Endothelial cell of umbilical vein (primary cell): Measurements from ENCODE around the gene C19orf33. TPM values are rescaled to one million over a fixed set of nuclear protein-coding genes. Genes with fewer than 3 reads are reported as not detected.

ENCODE experiments used
- BruUV-seq: library from RNA; stranded (reverse); fragments of 400-500 nt; replicated peaks from 2 replicates; lab custom pipeline; 2021; lab: Mats Ljungman, UMichigan
- CTCF ChIA-PET: fragments of 300-600, 350-600 bp; sonication (Branson Sonifier 250); formaldehyde crosslinking; loops from one replicate; lab custom pipeline; 2021; ENCODE audit warnings: antibody characterized with exemption, inconsistent platforms; lab: Charles Lee
- POLR2A ChIA-PET: fragments of 300-600, 350-600 bp; sonication (Branson Sonifier 250); formaldehyde crosslinking; loops from one replicate; lab custom pipeline; 2021; ENCODE audit warnings: antibody characterized with exemption, inconsistent platforms; lab: Charles Lee
- DNase-seq: peaks from one replicate; pipeline ENCODE4 v3.0.0-alpha.2; 2011; ENCODE audit warnings: low read depth, low spot score
- FAIRE-seq: peaks from 2 replicates; lab custom pipeline; 2011; peaks lifted over from hg19 to GRCh38; lab: Jason Lieb, UNC
- H2AFZ ChIP-seq: 2 replicates; pipeline ENCODE4 v1.6.0; 2012; ENCODE audit warnings: low read depth, low read length, control low read depth, inconsistent platforms
- H3K27ac ChIP-seq: 2 replicates; pipeline ENCODE4 v1.5.1; 2011; ENCODE audit warnings: low read depth, mild to moderate bottlenecking, control low read depth, low read length, moderate library complexity; ENCODE audit not compliant: insufficient read depth
- H3K27me3 ChIP-seq, 2 experiments: 2 replicates each; pipeline versions ENCODE4 v1.6.0 to v1.6.1; 2011; ENCODE audit warnings: low read length in 2 of 2, mixed read lengths in 1 of 2; ENCODE audit not compliant: control insufficient read depth in 2 of 2, insufficient read depth in 2 of 2
- H3K36me3 ChIP-seq, 2 experiments: 2 replicates in 1 of 2; 3 replicates in 1 of 2; pipeline ENCODE4 v1.5.1; 2011; ENCODE audit warnings: low read length in 2 of 2, mild to moderate bottlenecking in 1 of 2, moderate library complexity in 1 of 2; ENCODE audit not compliant: control insufficient read depth in 2 of 2, insufficient read depth in 2 of 2; ENCODE audit errors: extremely low read depth in 1 of 2
- H3K4me1 ChIP-seq: 3 replicates; pipeline ENCODE4 v1.5.1; 2011; ENCODE audit warnings: mild to moderate bottlenecking, low read length; ENCODE audit not compliant: control insufficient read depth, insufficient read depth; ENCODE audit errors: extremely low read depth
- H3K4me2 ChIP-seq: 2 replicates; pipeline ENCODE4 v1.6.1; 2011; ENCODE audit warnings: low read length, control low read depth, mixed read lengths; ENCODE audit not compliant: insufficient read depth
- H3K4me3 ChIP-seq, 3 experiments: fragments of 200-600 bp in 1 of 3; sonication (generic), shearing (Covaris generic) in 1 of 3; replicated peaks in 1 of 3; 2 replicates each; pipeline ENCODE4 v1.5.1; 2011 to 2016; ENCODE audit warnings: control low read depth in 3 of 3, low read length in 3 of 3, mild to moderate bottlenecking in 2 of 3, inconsistent platforms in 1 of 3, low read depth in 1 of 3, moderate library complexity in 1 of 3; ENCODE audit not compliant: insufficient read depth in 1 of 3
- H3K79me2 ChIP-seq: 2 replicates; pipeline ENCODE4 v1.6.0; 2012; ENCODE audit warnings: low read length, inconsistent platforms; ENCODE audit not compliant: control insufficient read depth, insufficient read depth
- H3K9ac ChIP-seq: replicated peaks from 2 replicates; pipeline ENCODE3; 2011; ENCODE audit warnings: low read length, control low read depth; ENCODE audit not compliant: insufficient read depth; ENCODE audit errors: extremely low read depth
- H3K9me1 ChIP-seq: replicated peaks from 3 replicates; pipeline ENCODE4 v1.6.0; 2011; ENCODE audit warnings: mild to moderate bottlenecking, low read length; ENCODE audit not compliant: control insufficient read depth, insufficient read depth; ENCODE audit errors: extremely low read depth
- H3K9me3 ChIP-seq: replicated peaks from 2 replicates; pipeline ENCODE4 v1.5.1; 2012; ENCODE audit warnings: low read length, inconsistent platforms; ENCODE audit not compliant: control insufficient read depth, insufficient read depth
- H4K20me1 ChIP-seq: replicated peaks from 2 replicates; pipeline ENCODE3; 2011; ENCODE audit warnings: mild to moderate bottlenecking, low read length; ENCODE audit not compliant: control insufficient read depth, insufficient read depth; ENCODE audit errors: extremely low read depth
- GATA2 ChIP-seq: IDR thresholded peaks from 2 replicates; pipeline ENCODE4 v1.7.0; 2011; ENCODE audit warnings: low read depth, mild to moderate bottlenecking, moderate library complexity, mixed read lengths, low read length; ENCODE audit not compliant: insufficient read length, insufficient read depth
- POLR2AphosphoS5 ChIP-seq: IDR thresholded peaks from 2 replicates; pipeline ENCODE4 v1.6.1; 2012; ENCODE audit warnings: low read depth, mild to moderate bottlenecking, control low read depth, low read length, moderate library complexity; ENCODE audit not compliant: insufficient read depth
- dilution Hi-C: fragments of 300-500 bp; cut with MboI; formaldehyde crosslinking; loops from one replicate; pipeline ENCODE4 v1.15.0; 2019; ENCODE audit warnings: low sequenced_read_pairs; ENCODE audit not compliant: extremely low pct_ligation_motif_present
- intact Hi-C: fragments of 100-400 bp; cut with micrococcal nuclease; formaldehyde crosslinking; loops from one replicate; pipeline ENCODE4 v1.10.0; 2022
- polyA plus RNA-seq, 4 experiments: library from polyadenylated mRNA; depleted of rRNA in 3 of 4; stranded (reverse) in 3 of 4; unstranded in 1 of 4; fragments of >200 nt; gene quantifications; 2 replicates each; pipeline versions ENCODE4 v1.2.1 to v1.2.3, GENCODE V29; 2011 to 2012; ENCODE audit warnings: missing spikeins in 1 of 4
- small RNA-seq: library from RNA; depleted of rRNA; stranded (forward); fragments of <200 nt; gene quantifications from one replicate; pipeline ENCODE3, GENCODE V24; 2012; ENCODE audit warnings: low replicate concordance, low read depth; ENCODE audit not compliant: insufficient read depth, insufficient read length
- total RNA-seq: library from RNA; stranded (reverse); gene quantifications from 2 replicates; pipeline ENCODE4 v1.2.3, GENCODE V29; 2021
- TF ChIP-seq, protein P1 (sequence below), 2 donors: IDR thresholded peaks; 1 replicate in 1 of 2; 2 replicates in 1 of 2; pipeline ENCODE4 v1.5.1; 2011; ENCODE audit warnings: low read length in 2 of 2, mild to moderate bottlenecking in 2 of 2, moderate library complexity in 2 of 2, control low read depth in 1 of 2, inconsistent platforms in 1 of 2, low read depth in 1 of 2; ENCODE audit not compliant: insufficient read depth in 1 of 2; ENCODE audit errors: extremely low read depth in 1 of 2

Gene C19orf33
- total and polyA plus RNA-seq, 2 donors (not counting 3 experiments of a cell fraction or from before 2014, with no cell fraction given), result 4.3 to 34.1 TPM

DNA sequence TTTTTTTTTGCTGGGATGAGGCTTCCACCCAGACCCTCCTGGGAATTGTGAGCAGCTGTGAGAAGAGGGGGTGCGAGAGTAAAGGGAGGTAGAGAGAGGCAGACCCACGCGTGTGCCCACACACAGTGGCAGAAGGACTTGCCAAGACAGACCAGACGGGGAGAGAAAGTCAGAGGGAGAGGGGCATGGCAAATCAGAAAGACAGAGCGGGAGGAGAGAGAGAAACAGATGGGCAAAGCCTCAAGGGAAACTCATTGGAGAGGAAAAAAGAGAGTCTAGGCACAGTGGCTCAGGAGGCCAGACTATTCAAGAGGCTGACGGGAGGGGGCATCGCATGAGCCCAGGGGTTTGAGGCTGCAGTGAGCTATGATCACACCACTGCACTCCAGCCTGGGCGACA lies 48.6 kb downstream of the C19orf33 start:
- no peaks in the 10 kb centered on the region for H3K36me3 ChIP-seq
- no peak overlapping the region for H3K4me3 ChIP-seq
- TF ChIP-seq, protein P1, sequence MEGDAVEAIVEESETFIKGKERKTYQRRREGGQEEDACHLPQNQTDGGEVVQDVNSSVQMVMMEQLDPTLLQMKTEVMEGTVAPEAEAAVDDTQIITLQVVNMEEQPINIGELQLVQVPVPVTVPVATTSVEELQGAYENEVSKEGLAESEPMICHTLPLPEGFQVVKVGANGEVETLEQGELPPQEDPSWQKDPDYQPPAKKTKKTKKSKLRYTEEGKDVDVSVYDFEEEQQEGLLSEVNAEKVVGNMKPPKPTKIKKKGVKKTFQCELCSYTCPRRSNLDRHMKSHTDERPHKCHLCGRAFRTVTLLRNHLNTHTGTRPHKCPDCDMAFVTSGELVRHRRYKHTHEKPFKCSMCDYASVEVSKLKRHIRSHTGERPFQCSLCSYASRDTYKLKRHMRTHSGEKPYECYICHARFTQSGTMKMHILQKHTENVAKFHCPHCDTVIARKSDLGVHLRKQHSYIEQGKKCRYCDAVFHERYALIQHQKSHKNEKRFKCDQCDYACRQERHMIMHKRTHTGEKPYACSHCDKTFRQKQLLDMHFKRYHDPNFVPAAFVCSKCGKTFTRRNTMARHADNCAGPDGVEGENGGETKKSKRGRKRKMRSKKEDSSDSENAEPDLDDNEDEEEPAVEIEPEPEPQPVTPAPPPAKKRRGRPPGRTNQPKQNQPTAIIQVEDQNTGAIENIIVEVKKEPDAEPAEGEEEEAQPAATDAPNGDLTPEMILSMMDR (IDR thresholded peaks at IDR 0.05; ENCODE audit: extremely low read depth in 1 of 2, insufficient read depth in 1 of 2, low read depth in 1 of 2, low read length in 2 of 2), result no peak
- TF ChIP-seq GATA2 (no peak), POLR2AphosphoS5 (no peak)
- no peaks in the 10 kb centered on the region for H3K9me3 ChIP-seq
- no peak overlapping the region for H3K9ac ChIP-seq
- dilution Hi-C loops (no loop called here), intact Hi-C loops (no loop called here)
- H3K79me2 ChIP-seq, result no peaks in the 10 kb centered on the region
- H3K4me2 ChIP-seq, result no peak overlapping the region
- H3K27me3 ChIP-seq, result peaks cover 2 to 4% of the 10 kb centered on the region in 2 experiments
- POLR2A ChIA-PET, result interaction anchor here (1.2 kb wide), 1 partner anchor 22 kb away, joined by 3 read pairs; the partner anchor contains the start of gene PSMD8
- no TSS peak for BruUV-seq
- CTCF ChIA-PET, result interaction anchor here (0.6 to 1.2 kb wide), 3 partner anchors 9 to 21 kb away, joined by 3 to 4 read pairs (median 4); partner anchors contain the start of gene CATSPERG
- no peak overlapping the region for H3K27ac ChIP-seq
- no peak overlapping the region for H2AFZ ChIP-seq
- no peaks in the 10 kb centered on the region for H4K20me1 ChIP-seq
- no peaks in the 10 kb centered on the region for H3K9me1 ChIP-seq
- DNase-seq, result no peak
- H3K4me1 ChIP-seq, result no peaks in the 10 kb centered on the region
- FAIRE-seq, result no peak

Small RNAs within 50 kb of the gene (small RNA-seq; reads per million reads assigned to genes)
- not detected for gene RF00019

Other genes with a start within 250 kb of the C19orf33 start
- gene DPF1, start 80.0 kb upstream of the C19orf33 start, total RNA-seq, result 3.9 and 5.0 TPM in 2 replicates
- gene DPF1, start 80.0 kb upstream of the C19orf33 start, polyA plus RNA-seq, result 1.6 and 2.0 TPM in 2 replicates
- 5.3 and 16.3 TPM in 2 replicates for gene PPP1R14A, start 47.9 kb upstream of the C19orf33 start, total RNA-seq
- 3.0 and 5.9 TPM in 2 replicates for gene PPP1R14A, start 47.9 kb upstream of the C19orf33 start, polyA plus RNA-seq
- gene SPINT2, start 39.7 kb upstream of the C19orf33 start, total RNA-seq, result 20.1 and 46.6 TPM in 2 replicates
- 23.9 and 28.9 TPM in 2 replicates for gene SPINT2, start 39.7 kb upstream of the C19orf33 start, polyA plus RNA-seq
- 80.9 and 85.8 TPM in 2 replicates for gene YIF1B, start 11.7 kb downstream of the C19orf33 start, total RNA-seq
- 249 and 345 TPM in 2 replicates for gene YIF1B, start 11.7 kb downstream of the C19orf33 start, polyA plus RNA-seq
- 8.0 and 11.3 TPM in 2 replicates for gene KCNK6, start 15.6 kb downstream of the C19orf33 start, total RNA-seq
- 7.4 and 7.7 TPM in 2 replicates for gene KCNK6, start 15.6 kb downstream of the C19orf33 start, polyA plus RNA-seq
- 2.2 and 4.2 TPM in 2 replicates for gene CATSPERG, start 31.6 kb downstream of the C19orf33 start, total RNA-seq
- gene CATSPERG, start 31.6 kb downstream of the C19orf33 start, polyA plus RNA-seq, result 0.77 and 0.81 TPM in 2 replicates
- gene PSMD8, start 70.3 kb downstream of the C19orf33 start, total RNA-seq, result 203 and 215 TPM in 2 replicates
- 543 and 714 TPM in 2 replicates for gene PSMD8, start 70.3 kb downstream of the C19orf33 start, polyA plus RNA-seq
- 0.88 and 1.5 TPM in 2 replicates for gene GGN, start 83.8 kb downstream of the C19orf33 start, total RNA-seq
- gene GGN, start 83.8 kb downstream of the C19orf33 start, polyA plus RNA-seq, result 0.39 and 0.73 TPM in 2 replicates
- gene SPRED3, start 84.4 kb downstream of the C19orf33 start, total RNA-seq, result 13.5 and 15.7 TPM in 2 replicates
- 5.7 and 7.0 TPM in 2 replicates for gene SPRED3, start 84.4 kb downstream of the C19orf33 start, polyA plus RNA-seq
- gene FAM98C, start 98.8 kb downstream of the C19orf33 start, total RNA-seq, result 13.0 and 15.4 TPM in 2 replicates
- 12.6 and 16.5 TPM in 2 replicates for gene FAM98C, start 98.8 kb downstream of the C19orf33 start, polyA plus RNA-seq
- not detected in 2 replicates for gene RASGRP4, start 122.0 kb downstream of the C19orf33 start, total RNA-seq
- gene RASGRP4, start 122.0 kb downstream of the C19orf33 start, polyA plus RNA-seq, result not detected in 2 replicates
- 0.02 TPM in 1 of 2 replicates, not detected in the other for gene RYR1, start 129.4 kb downstream of the C19orf33 start, total RNA-seq
- gene RYR1, start 129.4 kb downstream of the C19orf33 start, polyA plus RNA-seq, result under 0.01 TPM in 1 of 2 replicates, not detected in the other